Measurements from ENCODE around the gene CSGALNACT2.

The CSGALNACT2 gene

GRCh38 chr10:43120929-43121314 is 17.3 kb upstream of the CSGALNACT2 start:
- TF ChIP-seq CTCF (IDR thresholded peaks at IDR 0.05; ENCODE audit: extremely low read depth, insufficient read depth, missing control alignments), result no peak
- peak; percentile 89 for DNase-seq (ENCODE audit: low spot score)
- in situ Hi-C loops (cut with MboI; ENCODE audit: low pct_unique_long_range_greater_than_20kb, low sequenced_read_pairs, unreplicated experiment), result no loop called here

GRCh38 chr10:43121444-43121843 is 16.8 kb upstream of the CSGALNACT2 start:
- in situ Hi-C loops (cut with MboI; ENCODE audit: low pct_unique_long_range_greater_than_20kb, low sequenced_read_pairs, unreplicated experiment), result no loop called here
- DNase-seq (ENCODE audit: low spot score), result no peak
- TF ChIP-seq CTCF (IDR thresholded peaks at IDR 0.05; ENCODE audit: extremely low read depth, insufficient read depth, missing control alignments), result no peak

- DNase-seq (ENCODE audit: low spot score), result no peak
- no peak for TF ChIP-seq CTCF (IDR thresholded peaks at IDR 0.05; ENCODE audit: extremely low read depth, insufficient read depth, missing control alignments)
- in situ Hi-C loops (cut with MboI; ENCODE audit: low pct_unique_long_range_greater_than_20kb, low sequenced_read_pairs, unreplicated experiment), result no loop called here
Observed at GRCh38 chr10:43122096-43122495, 16.1 kb upstream of the CSGALNACT2 start.

- no peak for TF ChIP-seq CTCF (IDR thresholded peaks at IDR 0.05; ENCODE audit: extremely low read depth, insufficient read depth, missing control alignments)
- DNase-seq (ENCODE audit: low spot score), result no peak
- in situ Hi-C loops (cut with MboI; ENCODE audit: low pct_unique_long_range_greater_than_20kb, low sequenced_read_pairs, unreplicated experiment), result no loop called here
Observed at GRCh38 chr10:43122826-43123225, 15.4 kb upstream of the CSGALNACT2 start.

- TF ChIP-seq CTCF (IDR thresholded peaks at IDR 0.05; ENCODE audit: extremely low read depth, insufficient read depth, missing control alignments), result no peak
Observed at GRCh38 chr10:43123361-43124093, 14.7 kb upstream of the CSGALNACT2 start.

GRCh38 chr10:43124094-43124521 is 14.1 kb upstream of the CSGALNACT2 start:
- no peak for TF ChIP-seq CTCF (IDR thresholded peaks at IDR 0.05; ENCODE audit: extremely low read depth, insufficient read depth, missing control alignments)
- DNase-seq (ENCODE audit: low spot score), result no peak
- in situ Hi-C loops (cut with MboI; ENCODE audit: low pct_unique_long_range_greater_than_20kb, low sequenced_read_pairs, unreplicated experiment), result no loop called here

More at GRCh38 chr10:43123361-43124093, 14.7 kb upstream of the CSGALNACT2 start:
- in situ Hi-C loops (cut with MboI; ENCODE audit: low pct_unique_long_range_greater_than_20kb, low sequenced_read_pairs, unreplicated experiment), result no loop called here
- no peak for DNase-seq (ENCODE audit: low spot score)
